K562 (cell line): ENCODE measurements around the gene PTRH2. TPM values are rescaled to one million over a fixed set of nuclear protein-coding genes. Genes with fewer than 3 reads are reported as not detected.

Experiments used
- CBX3 ChIP-seq, 2 experiments: IDR thresholded peaks; 1 replicate in 1 of 2; 2 replicates in 1 of 2; pipeline ENCODE4 v1.6.1; 2012; ENCODE audit warnings: inconsistent platforms in 2 of 2, low read length in 2 of 2, borderline replicate concordance in 1 of 2, control low read depth in 1 of 2
- ZBTB17 ChIP-seq: fragments of 450-650 bp; formaldehyde crosslinking; IDR thresholded peaks from 2 replicates; pipeline ENCODE4 v1.4.0; 2020; ENCODE audit warnings: mild to moderate bottlenecking
- ZNF766 ChIP-seq: fragments of 200-800 bp; sonication (Bioruptor generic); conservative IDR thresholded peaks from 2 replicates; pipeline ENCODE4 v1.6.1; 2016; ENCODE audit warnings: missing genetic modification characterization, missing compliant biosample characterization
- ZNF77 ChIP-seq: fragments of 250-450 bp; sonication (Bioruptor Pico); IDR thresholded peaks from 2 replicates; pipeline ENCODE4 v1.5.0; 2020
- polyA plus RNA-seq, 8 experiments: library from polyadenylated mRNA; depleted of rRNA in 4 of 8; stranded (reverse) in 5 of 8; unstranded in 3 of 8; fragments of >200 nt; fragmentation: Nextera tagmentation in 2 of 8; fragmentation: Illumina TruSeq in 1 of 8; extraction: Ambion mirVana in 2 of 8; extraction: Trizol in 1 of 8; gene quantifications; 2 replicates each; pipeline versions ENCODE4 v1.2.1 to v1.2.3, GENCODE V29; 2011 to 2014; ENCODE audit warnings: inconsistent platforms in 1 of 8, missing spikeins in 1 of 8
- total RNA-seq, 7 experiments: library from RNA; depleted of rRNA in 6 of 7; stranded (reverse); fragments of >200 nt in 6 of 7; fragmentation: Illumina TruSeq in 2 of 7; extraction: Trizol in 2 of 7; gene quantifications; 2 replicates each; pipeline versions ENCODE4 v1.2.1 to v1.2.3, GENCODE V29; 2011 to 2021; ENCODE audit warnings: low replicate concordance in 1 of 7
- TF ChIP-seq, protein P1 (sequence below): fragments of 450-650 bp; IDR thresholded peaks from 2 replicates; pipeline ENCODE4 v1.6.1; 2016; ENCODE audit warnings: mild to moderate bottlenecking, moderate library complexity
- TF ChIP-seq, protein P2 (sequence below): sonication (generic); formaldehyde crosslinking; IDR thresholded peaks from 2 replicates; pipeline ENCODE4 v1.5.0; 2020; ENCODE audit warnings: missing genetic modification reagents
- TF ChIP-seq, protein P3 (sequence below): fragments of 250-450 bp; sonication (Bioruptor Pico); IDR thresholded peaks from 2 replicates; pipeline ENCODE4 v1.8.0; 2021; ENCODE audit warnings: borderline replicate concordance, mild to moderate bottlenecking, moderate library complexity; ENCODE audit not compliant: poor library complexity, severe bottlenecking
- TF ChIP-seq, protein P4 (sequence below): fragments of 450-650 bp; IDR thresholded peaks from 2 replicates; pipeline ENCODE4 v1.6.1; 2014; ENCODE audit warnings: low read depth, mild to moderate bottlenecking, moderate library complexity, borderline replicate concordance
- TF ChIP-seq, protein P5 (sequence below): fragments of 200-800 bp; sonication (Bioruptor generic); IDR thresholded peaks from 2 replicates; pipeline ENCODE4 v1.6.1; 2017; ENCODE audit warnings: missing genetic modification characterization, missing compliant biosample characterization

The PTRH2 gene
- total and polyA plus RNA-seq, 9 of the 15 experiments (the other 6 are each of a cell fraction or from before 2014, with no cell fraction given): 53.1 to 210 (median 126) TPM

DNA sequence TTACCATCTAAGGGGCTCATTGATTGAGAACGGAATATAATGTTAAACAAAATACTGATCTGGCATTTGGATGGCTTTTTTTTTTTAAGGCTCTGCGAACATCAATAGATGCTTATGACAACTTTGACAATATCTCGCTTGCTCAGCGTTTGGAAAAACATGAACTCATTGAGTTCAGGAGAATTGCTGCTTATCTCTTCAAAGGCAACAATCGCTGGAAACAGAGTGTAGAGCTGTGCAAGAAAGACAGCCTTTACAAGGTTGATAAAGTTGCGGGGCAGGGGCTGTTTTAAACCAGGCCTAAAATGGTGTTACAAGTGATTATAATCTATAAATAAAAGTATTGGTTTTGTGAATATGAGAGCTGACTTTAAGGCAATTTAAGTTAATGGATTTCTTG lies 22.3 kb downstream of the PTRH2 start (continued):
- TF ChIP-seq, protein P1, sequence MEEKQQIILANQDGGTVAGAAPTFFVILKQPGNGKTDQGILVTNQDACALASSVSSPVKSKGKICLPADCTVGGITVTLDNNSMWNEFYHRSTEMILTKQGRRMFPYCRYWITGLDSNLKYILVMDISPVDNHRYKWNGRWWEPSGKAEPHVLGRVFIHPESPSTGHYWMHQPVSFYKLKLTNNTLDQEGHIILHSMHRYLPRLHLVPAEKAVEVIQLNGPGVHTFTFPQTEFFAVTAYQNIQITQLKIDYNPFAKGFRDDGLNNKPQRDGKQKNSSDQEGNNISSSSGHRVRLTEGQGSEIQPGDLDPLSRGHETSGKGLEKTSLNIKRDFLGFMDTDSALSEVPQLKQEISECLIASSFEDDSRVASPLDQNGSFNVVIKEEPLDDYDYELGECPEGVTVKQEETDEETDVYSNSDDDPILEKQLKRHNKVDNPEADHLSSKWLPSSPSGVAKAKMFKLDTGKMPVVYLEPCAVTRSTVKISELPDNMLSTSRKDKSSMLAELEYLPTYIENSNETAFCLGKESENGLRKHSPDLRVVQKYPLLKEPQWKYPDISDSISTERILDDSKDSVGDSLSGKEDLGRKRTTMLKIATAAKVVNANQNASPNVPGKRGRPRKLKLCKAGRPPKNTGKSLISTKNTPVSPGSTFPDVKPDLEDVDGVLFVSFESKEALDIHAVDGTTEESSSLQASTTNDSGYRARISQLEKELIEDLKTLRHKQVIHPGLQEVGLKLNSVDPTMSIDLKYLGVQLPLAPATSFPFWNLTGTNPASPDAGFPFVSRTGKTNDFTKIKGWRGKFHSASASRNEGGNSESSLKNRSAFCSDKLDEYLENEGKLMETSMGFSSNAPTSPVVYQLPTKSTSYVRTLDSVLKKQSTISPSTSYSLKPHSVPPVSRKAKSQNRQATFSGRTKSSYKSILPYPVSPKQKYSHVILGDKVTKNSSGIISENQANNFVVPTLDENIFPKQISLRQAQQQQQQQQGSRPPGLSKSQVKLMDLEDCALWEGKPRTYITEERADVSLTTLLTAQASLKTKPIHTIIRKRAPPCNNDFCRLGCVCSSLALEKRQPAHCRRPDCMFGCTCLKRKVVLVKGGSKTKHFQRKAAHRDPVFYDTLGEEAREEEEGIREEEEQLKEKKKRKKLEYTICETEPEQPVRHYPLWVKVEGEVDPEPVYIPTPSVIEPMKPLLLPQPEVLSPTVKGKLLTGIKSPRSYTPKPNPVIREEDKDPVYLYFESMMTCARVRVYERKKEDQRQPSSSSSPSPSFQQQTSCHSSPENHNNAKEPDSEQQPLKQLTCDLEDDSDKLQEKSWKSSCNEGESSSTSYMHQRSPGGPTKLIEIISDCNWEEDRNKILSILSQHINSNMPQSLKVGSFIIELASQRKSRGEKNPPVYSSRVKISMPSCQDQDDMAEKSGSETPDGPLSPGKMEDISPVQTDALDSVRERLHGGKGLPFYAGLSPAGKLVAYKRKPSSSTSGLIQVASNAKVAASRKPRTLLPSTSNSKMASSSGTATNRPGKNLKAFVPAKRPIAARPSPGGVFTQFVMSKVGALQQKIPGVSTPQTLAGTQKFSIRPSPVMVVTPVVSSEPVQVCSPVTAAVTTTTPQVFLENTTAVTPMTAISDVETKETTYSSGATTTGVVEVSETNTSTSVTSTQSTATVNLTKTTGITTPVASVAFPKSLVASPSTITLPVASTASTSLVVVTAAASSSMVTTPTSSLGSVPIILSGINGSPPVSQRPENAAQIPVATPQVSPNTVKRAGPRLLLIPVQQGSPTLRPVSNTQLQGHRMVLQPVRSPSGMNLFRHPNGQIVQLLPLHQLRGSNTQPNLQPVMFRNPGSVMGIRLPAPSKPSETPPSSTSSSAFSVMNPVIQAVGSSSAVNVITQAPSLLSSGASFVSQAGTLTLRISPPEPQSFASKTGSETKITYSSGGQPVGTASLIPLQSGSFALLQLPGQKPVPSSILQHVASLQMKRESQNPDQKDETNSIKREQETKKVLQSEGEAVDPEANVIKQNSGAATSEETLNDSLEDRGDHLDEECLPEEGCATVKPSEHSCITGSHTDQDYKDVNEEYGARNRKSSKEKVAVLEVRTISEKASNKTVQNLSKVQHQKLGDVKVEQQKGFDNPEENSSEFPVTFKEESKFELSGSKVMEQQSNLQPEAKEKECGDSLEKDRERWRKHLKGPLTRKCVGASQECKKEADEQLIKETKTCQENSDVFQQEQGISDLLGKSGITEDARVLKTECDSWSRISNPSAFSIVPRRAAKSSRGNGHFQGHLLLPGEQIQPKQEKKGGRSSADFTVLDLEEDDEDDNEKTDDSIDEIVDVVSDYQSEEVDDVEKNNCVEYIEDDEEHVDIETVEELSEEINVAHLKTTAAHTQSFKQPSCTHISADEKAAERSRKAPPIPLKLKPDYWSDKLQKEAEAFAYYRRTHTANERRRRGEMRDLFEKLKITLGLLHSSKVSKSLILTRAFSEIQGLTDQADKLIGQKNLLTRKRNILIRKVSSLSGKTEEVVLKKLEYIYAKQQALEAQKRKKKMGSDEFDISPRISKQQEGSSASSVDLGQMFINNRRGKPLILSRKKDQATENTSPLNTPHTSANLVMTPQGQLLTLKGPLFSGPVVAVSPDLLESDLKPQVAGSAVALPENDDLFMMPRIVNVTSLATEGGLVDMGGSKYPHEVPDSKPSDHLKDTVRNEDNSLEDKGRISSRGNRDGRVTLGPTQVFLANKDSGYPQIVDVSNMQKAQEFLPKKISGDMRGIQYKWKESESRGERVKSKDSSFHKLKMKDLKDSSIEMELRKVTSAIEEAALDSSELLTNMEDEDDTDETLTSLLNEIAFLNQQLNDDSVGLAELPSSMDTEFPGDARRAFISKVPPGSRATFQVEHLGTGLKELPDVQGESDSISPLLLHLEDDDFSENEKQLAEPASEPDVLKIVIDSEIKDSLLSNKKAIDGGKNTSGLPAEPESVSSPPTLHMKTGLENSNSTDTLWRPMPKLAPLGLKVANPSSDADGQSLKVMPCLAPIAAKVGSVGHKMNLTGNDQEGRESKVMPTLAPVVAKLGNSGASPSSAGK: no peak
- TF ChIP-seq, protein P2, sequence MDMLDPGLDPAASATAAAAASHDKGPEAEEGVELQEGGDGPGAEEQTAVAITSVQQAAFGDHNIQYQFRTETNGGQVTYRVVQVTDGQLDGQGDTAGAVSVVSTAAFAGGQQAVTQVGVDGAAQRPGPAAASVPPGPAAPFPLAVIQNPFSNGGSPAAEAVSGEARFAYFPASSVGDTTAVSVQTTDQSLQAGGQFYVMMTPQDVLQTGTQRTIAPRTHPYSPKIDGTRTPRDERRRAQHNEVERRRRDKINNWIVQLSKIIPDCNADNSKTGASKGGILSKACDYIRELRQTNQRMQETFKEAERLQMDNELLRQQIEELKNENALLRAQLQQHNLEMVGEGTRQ (CRISPR knock-in tag): no peak
- TF ChIP-seq ZNF766 (peak; percentile 87), ZBTB17 (CRISPR knock-in tag) (no peak), CBX3 (IDR thresholded peaks at IDR 0.05; ENCODE audit: borderline replicate concordance in 1 of 2, low read length in 2 of 2) (0 out of 3 replicates have a peak, but pooled peaks of 1 of the 2 experiments have one; percentile 58), ZNF77 (CRISPR knock-in tag) (no peak)
- TF ChIP-seq, protein P3, sequence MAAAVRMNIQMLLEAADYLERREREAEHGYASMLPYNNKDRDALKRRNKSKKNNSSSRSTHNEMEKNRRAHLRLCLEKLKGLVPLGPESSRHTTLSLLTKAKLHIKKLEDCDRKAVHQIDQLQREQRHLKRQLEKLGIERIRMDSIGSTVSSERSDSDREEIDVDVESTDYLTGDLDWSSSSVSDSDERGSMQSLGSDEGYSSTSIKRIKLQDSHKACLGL (CRISPR knock-in tag): no peak
- TF ChIP-seq, protein P4, sequence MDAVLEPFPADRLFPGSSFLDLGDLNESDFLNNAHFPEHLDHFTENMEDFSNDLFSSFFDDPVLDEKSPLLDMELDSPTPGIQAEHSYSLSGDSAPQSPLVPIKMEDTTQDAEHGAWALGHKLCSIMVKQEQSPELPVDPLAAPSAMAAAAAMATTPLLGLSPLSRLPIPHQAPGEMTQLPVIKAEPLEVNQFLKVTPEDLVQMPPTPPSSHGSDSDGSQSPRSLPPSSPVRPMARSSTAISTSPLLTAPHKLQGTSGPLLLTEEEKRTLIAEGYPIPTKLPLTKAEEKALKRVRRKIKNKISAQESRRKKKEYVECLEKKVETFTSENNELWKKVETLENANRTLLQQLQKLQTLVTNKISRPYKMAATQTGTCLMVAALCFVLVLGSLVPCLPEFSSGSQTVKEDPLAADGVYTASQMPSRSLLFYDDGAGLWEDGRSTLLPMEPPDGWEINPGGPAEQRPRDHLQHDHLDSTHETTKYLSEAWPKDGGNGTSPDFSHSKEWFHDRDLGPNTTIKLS: no peak
- TF ChIP-seq, protein P5, sequence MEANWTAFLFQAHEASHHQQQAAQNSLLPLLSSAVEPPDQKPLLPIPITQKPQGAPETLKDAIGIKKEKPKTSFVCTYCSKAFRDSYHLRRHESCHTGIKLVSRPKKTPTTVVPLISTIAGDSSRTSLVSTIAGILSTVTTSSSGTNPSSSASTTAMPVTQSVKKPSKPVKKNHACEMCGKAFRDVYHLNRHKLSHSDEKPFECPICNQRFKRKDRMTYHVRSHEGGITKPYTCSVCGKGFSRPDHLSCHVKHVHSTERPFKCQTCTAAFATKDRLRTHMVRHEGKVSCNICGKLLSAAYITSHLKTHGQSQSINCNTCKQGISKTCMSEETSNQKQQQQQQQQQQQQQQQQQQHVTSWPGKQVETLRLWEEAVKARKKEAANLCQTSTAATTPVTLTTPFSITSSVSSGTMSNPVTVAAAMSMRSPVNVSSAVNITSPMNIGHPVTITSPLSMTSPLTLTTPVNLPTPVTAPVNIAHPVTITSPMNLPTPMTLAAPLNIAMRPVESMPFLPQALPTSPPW (CRISPR knock-in tag): peak; percentile 66
